ENCODE results near the gene CEP95.
"Not testable (repeated sequence)": the region's sequence is repeated elsewhere in the genome, so short reads cannot be mapped to it uniquely, and the experiment has no call there.

The CEP95 gene, protein sequence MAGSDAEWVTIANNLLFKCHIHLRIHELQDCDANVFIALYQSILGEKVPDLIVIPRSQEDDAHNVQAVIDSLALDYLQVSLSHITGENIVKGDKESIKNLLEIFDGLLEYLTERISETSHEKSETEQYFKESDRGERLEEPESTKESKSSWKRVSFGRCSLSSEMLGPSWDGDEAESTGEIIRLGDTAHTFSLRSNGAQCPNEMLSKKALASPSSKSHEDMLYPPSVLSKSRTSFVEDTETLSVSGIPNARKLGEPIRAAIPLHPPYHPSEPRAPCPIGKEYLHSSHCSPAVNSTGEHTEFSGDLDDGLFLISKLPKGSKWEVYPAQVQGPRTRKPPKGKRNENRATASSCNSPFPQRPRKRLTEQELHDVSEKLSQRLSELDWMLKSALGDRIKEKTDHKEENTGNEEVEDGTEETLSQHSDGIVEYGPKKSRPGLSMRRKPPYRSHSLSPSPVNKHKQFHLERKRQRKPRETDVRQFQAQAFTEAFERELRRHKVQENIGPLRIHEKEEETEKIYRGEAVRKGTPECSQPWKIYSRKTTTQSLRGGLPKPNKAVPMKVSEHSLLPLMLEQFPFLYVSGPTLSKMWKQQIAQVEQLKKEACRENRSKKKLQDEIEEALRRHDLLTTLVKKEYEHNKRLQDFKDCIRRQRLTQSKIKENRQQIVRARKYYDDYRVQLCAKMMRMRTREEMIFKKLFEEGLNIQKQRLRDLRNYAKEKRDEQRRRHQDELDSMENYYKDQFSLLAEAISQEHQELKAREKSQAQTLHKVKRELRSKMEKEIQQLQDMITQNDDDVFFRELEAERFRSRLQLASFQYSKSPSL

DNA sequence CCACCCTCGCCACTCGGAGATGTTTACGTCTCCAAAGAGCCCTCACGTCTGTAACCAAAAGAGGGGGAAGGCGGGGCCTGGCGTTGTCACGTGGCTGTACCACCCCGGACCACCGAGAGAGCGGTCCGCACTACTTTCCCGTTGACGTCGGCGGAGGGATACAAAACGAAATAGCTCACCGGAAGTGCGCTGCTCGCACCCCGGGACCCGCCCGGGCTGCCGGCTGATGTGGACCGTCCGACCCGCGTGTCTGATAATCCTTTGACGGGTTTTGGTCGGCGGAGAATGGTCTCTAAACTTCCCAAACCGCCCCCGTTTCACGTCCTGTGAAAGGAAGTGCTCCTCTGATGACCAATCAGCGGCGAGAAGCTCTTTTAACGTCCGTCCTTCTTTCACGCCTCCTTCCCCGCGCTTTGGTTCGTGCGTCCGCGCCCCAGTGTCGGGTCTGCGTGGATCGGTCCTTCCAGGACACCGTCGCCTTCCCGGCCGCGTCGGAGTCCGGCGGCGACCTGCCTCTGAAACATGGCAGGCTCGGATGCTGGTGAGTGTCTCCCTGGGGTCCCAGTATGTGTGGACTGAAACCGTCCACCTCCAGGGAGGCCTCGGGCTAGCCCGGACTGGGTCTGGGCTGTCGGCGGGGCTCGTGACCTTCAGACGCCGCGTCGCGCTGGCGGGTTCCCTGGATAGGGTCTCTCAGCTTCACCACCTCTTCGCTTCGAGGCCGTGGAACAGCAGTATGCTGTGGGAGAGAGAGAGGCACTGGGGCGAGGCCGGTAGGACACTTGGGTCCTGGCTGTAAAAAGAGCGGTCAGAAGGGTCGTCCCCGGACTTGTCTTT, at the start of gene CEP95:
TSS of gene CEP95 (plus strand) at position 402 of the 837 bp plus-strand sequence. CDS start at position 523, 121 bp downstream.
- DNase-seq (ENCODE audit: low read depth), result peak; percentile 98

GRCh38 chr17:64457156-64457555, 49.6 kb upstream of the CEP95 start:
- DNase-seq (ENCODE audit: low read depth), result peak; percentile 91

GRCh38 chr17:64458756-64459155, 48.0 kb upstream of the CEP95 start:
- DNase-seq (ENCODE audit: low read depth), result no peak

- peak; percentile 85 for DNase-seq (ENCODE audit: low read depth)
These were observed 47.5 kb upstream of the CEP95 start for GRCh38 chr17:64459284-64459747.

GRCh38 chr17:64459818-64460217, 47.0 kb upstream of the CEP95 start:
- not testable (repeated sequence) for DNase-seq (ENCODE audit: low read depth)

DNA sequence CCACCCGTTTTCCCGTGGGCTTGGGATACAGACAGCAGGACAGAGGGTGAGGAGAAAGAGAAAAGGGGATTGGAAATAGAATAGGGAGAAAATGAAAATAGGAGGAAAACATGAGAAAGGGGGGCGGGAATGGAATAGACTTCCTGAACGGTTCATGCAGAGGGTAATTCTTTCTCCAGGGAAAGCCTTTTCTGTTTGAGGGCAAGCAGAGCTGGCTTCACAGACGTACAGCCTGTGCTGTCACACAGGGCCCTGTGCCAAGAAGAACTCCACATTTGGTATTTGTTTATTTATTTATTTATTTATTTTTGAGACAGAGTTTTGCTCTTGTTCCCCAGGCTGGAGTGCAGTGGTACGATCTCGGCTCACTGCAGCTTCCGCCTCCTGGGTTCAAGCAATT, 45.8 kb upstream of the CEP95 start:
- peak; percentile 31 for DNase-seq (ENCODE audit: low read depth)

DNA sequence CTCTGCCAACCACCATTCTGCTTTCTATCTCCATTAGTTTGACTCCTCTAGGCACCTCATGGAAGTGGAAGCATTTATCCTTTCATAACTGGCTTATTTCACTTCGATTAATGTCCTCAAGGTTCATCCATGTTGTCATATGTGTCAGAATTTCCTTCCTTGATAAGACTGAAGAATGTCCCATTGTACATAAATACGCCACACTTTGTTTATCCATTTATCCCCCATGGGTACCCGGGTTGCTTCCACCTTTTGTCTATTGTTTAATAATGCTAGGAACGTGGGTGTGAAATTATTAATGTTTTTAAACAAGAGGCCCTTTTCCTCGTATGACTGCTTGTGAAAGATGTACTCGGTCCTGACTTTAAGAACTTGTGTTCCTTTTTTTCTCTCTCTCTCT, 45.0 kb upstream of the CEP95 start:
- DNase-seq (ENCODE audit: low read depth), result no peak

GRCh38 chr17:64466019-64466735, 40.6 kb upstream of the CEP95 start:
- DNase-seq (ENCODE audit: low read depth), result no peak

- not testable (repeated sequence) for DNase-seq (ENCODE audit: low read depth)
These were observed 39.9 kb upstream of the CEP95 start for GRCh38 chr17:64466834-64467233.

- no peak for DNase-seq (ENCODE audit: low read depth)
These were observed 36.2 kb upstream of the CEP95 start for GRCh38 chr17:64470625-64471024.

GRCh38 chr17:64471440-64471839, 35.3 kb upstream of the CEP95 start:
- no peak for DNase-seq (ENCODE audit: low read depth)

DNA sequence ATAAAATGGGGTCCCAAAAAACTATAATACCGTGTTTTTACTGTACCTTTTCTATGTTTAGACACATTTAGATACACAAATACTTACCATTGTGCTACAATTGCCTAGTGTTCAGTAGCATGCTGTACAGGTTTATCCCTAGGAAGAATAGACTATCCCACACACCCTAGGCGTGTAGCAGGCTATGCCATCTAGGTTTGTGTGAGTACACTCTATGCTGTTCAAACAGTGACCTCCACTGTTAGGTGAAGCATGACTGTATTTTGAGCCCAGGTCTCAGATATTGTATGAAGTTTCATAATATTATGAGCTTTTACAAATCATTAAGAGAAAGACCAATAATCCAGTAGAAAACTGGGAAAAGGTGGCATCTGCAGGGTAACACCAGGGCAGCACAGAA, 34.2 kb upstream of the CEP95 start:
- DNase-seq (ENCODE audit: low read depth), result no peak

GRCh38 chr17:64477849-64478248, 28.9 kb upstream of the CEP95 start:
- peak; percentile 47 for DNase-seq (ENCODE audit: low read depth)

GRCh38 chr17:64480951-64481350, 25.8 kb upstream of the CEP95 start:
- DNase-seq (ENCODE audit: low read depth), result no peak

- DNase-seq (ENCODE audit: low read depth), result no peak
These were observed 22.4 kb upstream of the CEP95 start for GRCh38 chr17:64484380-64484779.

DNA sequence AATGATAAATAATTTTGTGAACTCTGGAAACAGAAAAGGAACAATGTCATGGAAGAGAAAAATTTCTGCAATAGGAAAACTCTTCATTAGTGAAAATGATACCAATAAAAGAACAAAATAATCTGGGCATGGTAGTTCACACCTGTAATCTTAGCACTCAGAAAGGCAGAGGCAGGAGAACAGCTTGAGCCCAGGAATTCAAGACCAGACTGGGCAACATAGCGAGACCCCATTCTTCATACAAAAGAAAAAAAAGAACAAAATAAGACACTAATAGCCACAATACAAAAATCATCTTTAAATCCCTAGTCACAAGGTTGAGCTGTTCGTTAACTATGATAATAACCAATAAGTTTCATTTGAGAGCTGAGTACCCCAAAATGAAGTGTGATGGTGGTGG, 18.5 kb upstream of the CEP95 start:
- no peak for DNase-seq (ENCODE audit: low read depth)

DNA sequence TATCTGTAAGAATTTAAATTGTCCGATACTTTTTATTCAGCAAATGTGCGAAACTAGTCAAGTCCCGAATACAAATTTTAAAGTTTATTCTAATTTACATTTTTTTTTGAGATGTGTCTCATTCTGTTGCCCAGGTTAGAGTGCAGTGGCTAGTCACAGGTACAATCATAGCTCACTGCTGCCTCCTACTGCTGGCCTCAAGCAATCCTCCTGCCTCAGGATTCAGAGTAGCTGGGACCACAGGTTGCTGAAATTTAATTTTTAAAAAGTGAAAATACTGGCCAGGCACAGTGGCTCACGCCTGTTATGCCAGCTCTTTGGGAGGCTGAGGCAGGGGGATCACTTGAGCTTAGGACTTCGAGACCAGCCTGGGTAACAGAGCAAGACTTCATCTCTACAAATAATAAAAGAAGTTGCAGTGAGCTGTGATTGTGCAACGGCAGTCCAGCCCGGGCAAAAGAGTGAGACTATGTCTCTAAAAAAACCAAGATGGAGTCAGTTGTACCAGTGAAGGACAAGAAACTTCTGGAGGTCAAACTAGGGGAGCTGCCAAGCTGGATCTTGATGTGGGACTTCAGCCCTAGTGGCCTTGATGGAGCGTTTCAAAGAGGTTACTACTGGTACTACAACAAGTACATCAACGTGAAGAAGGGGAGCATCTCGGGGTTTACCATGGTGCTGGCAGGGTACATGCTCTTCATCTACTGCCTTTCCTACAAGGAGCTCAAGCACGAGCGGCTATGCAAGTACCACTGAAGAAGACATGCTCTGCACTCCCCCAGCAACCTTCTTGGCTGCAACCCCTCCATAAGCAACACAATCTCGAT, 15.5 kb upstream of the CEP95 start:
- DNase-seq (ENCODE audit: low read depth), result peak; percentile 58

DNA sequence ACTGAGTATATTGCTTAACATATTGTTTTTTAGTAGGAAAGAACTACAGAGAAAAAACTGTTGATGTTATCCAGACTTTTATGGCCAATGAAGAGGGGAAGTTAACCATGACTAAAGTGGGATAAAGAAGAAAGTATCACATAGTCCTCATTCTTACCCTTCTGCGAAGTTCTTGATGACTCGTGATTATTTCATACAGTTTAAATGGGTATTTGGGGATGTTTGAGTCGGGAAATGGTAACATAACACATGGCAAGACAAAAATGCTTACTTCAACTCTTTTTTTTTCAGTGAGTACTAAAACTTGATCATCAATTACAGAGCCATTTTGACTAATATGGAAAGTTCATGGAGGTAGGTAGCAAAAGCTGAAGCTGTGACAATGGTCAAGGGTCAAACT, 14.8 kb upstream of the CEP95 start:
- no peak for DNase-seq (ENCODE audit: low read depth)

DNA sequence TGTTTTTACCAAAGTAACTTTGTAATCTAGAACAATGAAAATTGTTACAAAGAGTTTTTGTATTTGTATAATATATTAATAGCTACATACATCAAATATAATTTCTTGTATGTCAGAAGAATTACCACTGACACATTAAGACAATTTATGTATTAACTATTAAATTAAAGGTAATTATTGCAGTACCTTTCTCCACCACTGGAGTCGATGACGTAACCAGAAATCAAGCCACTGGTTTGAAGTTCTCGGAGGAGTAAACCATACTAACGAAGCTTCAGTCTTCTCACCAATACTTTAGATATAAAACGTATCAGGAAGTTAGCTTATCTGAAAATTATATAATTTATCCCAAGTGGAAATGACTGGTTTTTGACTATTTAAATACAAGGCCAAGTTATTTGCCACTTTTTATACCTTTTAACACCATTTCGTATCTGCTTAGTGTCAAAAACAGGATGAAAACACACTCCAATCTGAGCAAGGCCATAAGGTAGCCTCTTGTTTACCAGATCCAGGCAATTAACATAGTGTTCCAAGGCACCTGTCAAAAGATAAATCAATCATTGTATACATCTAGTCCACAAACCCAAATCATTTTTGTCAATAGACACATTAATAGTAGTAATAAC, 14.2 kb upstream of the CEP95 start:
- peak; percentile 36 for DNase-seq (ENCODE audit: low read depth)

- DNase-seq (ENCODE audit: low read depth), result no peak
These were observed 12.7 kb upstream of the CEP95 start for GRCh38 chr17:64494121-64494520.

Data from iris pigment epithelial cell (primary cell).